ENCODE results near the gene FHIT. TPM values are rescaled to one million over a fixed set of nuclear protein-coding genes. Genes with fewer than 3 reads are reported as not detected.
"Not testable (repeated sequence)": the region's sequence is repeated elsewhere in the genome, so short reads cannot be mapped to it uniquely, and the experiment has no call there.

The FHIT gene
- total RNA-seq, 2 experiments from 2014 or later: 6.5 to 9.0 TPM

DNA sequence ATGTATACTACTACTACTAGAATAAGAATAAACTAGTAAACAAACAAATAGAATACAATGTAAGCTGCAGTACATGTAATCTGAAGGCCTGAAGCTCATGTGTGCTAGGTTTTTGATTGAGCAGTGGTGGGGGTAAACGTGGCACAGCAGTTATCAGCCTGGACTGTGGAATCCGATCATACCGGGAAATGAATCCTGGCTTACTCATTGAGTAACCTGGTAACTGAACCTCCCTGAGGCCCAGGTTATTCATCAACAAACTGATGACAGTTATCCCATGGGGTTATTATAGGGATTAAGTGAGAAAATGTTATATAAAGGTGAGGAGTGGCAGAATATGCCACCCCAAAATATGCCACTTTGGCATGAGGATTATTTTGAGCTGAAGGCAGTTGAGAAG lies 339.1 kb downstream of the FHIT start:
- DNase-seq (no peak), ATAC-seq (no peak)
- Mint-ChIP-seq H3K27ac (no peak overlapping the region), H3K9me3 (ENCODE audit: low read depth) (peaks cover 2% of the 10 kb centered on the region), H3K4me1 (no peaks in the 10 kb centered on the region), H3K4me3 (no peak overlapping the region), H3K27me3 (no peaks in the 10 kb centered on the region), H3K36me3 (peaks cover 1% of the 10 kb centered on the region)
- CTCF ChIA-PET: no interaction called here

DNA sequence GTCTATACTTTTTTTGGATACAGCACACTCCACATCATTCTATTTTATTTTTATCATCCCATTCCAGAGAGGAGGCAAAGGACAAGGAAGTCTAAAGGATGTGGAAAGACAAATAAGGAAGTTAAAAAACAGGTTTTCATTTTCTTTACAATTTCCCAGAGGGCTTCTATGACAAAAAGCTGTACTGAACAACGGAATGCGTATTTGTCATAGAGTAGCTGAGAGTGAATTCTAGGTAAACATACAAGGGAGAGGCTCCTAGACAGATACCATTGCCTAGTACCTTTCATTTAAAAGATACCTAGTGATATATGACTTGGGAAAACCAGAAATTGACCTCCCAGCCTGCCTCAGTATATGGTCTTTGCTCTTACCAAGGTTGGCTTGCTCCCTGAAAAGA lies 341.7 kb downstream of the FHIT start:
- Mint-ChIP-seq H3K4me1 (no peaks in the 10 kb centered on the region), H3K9me3 (ENCODE audit: low read depth) (peaks cover 3% of the 10 kb centered on the region), H3K36me3 (peaks cover 1% of the 10 kb centered on the region), H3K27ac (no peak overlapping the region), H3K27me3 (no peaks in the 10 kb centered on the region), H3K4me3 (no peak overlapping the region)
- DNase-seq (no peak), ATAC-seq (no peak)
- CTCF ChIA-PET: no interaction called here

DNA sequence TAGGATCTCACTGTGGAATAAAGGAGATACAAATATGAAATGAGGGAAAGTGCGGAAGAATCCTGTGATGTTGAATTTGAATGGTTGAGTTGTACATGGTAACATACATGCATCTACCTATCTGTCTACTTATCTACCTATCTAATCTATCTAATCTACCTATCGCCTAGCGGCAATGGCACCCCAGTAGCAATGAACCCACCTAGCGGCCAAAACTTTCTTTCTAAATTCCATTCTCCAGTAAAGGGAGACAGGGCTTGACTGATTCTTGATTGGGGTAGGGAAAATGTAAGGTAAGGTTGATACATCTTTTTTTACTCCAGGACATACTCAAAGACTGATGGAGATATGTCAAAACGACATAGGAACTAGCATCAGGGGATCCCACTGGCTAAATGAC lies 345.0 kb downstream of the FHIT start:
- ATAC-seq (no peak), DNase-seq (no peak)
- Mint-ChIP-seq H3K36me3 (no peaks in the 10 kb centered on the region), H3K27me3 (no peaks in the 10 kb centered on the region), H3K4me3 (no peak overlapping the region), H3K27ac (no peak overlapping the region), H3K9me3 (ENCODE audit: low read depth) (peaks cover 3% of the 10 kb centered on the region), H3K4me1 (no peaks in the 10 kb centered on the region)
- CTCF ChIA-PET: no interaction called here

DNA sequence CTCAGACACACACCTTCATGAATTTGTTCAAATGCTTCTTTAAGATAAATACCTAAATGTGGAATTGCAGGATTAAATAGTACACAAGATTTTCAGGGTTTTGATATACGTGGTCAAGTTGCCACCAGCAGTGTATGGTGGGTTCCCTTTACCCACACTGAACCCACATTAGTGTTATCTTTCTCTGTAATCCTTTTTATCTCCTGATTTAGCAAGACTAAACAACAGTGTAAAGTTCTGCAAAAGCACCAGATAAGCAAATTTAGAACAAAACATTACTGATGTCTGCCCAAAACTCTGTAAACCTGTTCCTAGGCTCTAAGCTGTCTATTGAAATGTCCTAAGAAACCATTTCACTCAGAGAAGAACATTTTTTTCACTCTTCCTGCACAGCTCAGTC lies 352.9 kb downstream of the FHIT start:
- no peaks in the 10 kb centered on the region for H3K36me3 Mint-ChIP-seq
- no peak overlapping the region for H3K4me3 Mint-ChIP-seq
- CTCF ChIA-PET: no interaction called here
- H3K27ac Mint-ChIP-seq: no peak overlapping the region
- H3K27me3 Mint-ChIP-seq: no peaks in the 10 kb centered on the region
- no peak for DNase-seq
- no peak for ATAC-seq
- no peaks in the 10 kb centered on the region for H3K4me1 Mint-ChIP-seq
- no peaks in the 10 kb centered on the region for H3K9me3 Mint-ChIP-seq (ENCODE audit: low read depth)

DNA sequence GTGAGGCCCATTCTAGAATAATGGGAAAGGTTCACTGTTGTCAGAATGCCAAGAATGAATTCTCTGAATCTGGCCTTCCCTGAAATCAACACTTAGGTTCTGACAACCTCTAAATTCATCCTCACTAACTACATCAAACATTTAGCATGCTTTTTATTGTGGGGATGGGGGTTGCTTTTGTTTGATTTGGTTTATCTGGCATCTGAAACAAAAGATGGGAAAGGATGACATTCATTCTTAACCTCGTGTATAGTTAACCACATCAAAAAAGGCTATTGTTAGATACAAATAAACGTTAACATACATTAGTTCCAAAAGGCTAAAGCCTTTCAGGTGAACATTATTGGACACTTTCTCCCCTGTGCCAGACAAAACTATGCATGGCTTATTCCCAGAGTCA lies 357.3 kb downstream of the FHIT start:
- Mint-ChIP-seq H3K9me3 (ENCODE audit: low read depth) (peaks cover 2% of the 10 kb centered on the region), H3K4me3 (no peak overlapping the region), H3K27ac (no peak overlapping the region), H3K4me1 (no peaks in the 10 kb centered on the region), H3K27me3 (no peaks in the 10 kb centered on the region), H3K36me3 (no peaks in the 10 kb centered on the region)
- no peak for DNase-seq
- no peak for ATAC-seq
- CTCF ChIA-PET: no interaction called here

DNA sequence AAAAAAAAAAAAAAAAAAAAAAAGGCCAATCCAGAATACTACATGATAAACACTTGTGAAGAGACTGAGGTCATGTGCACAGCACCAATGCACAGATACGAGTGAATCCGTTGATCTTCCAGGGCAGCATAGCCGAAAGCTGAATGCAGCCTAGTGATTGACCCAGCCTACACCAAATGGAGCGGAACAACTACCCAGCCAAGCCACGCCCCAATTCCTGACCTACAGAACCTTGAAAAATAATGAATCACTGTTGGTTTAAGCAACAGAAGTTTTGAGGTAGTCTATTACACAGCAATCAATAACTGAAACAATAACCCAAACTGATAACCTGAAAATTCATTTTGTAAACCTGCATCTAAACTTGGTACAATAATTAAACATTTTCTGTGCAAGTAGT lies 361.0 kb downstream of the FHIT start:
- H3K9me3 Mint-ChIP-seq (ENCODE audit: low read depth): peaks cover 5% of the 10 kb centered on the region
- H3K4me3 Mint-ChIP-seq: no peak overlapping the region
- H3K27ac Mint-ChIP-seq: no peak overlapping the region
- no peak for ATAC-seq
- no peaks in the 10 kb centered on the region for H3K36me3 Mint-ChIP-seq
- no peak for DNase-seq
- no peaks in the 10 kb centered on the region for H3K27me3 Mint-ChIP-seq
- no peaks in the 10 kb centered on the region for H3K4me1 Mint-ChIP-seq
- CTCF ChIA-PET: no interaction called here

DNA sequence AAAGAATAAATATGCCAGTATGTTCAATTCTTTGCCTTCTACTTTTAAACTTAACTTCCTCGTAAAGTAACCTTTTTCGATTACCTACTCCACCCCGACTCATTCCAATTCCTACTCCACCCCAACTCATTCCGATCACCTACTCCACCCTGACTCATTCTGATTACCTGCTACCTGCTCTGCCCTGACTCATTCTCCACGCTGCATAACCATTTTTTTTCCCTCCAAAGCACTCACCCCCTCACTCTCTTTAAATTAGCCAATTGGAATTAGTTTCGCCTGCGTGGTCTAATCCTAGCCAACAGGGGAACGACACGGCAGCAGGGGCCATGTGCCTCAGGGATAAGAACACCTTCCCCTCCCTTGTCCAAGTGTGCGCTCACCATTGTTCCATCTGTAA lies 362.3 kb downstream of the FHIT start:
- H3K4me1 Mint-ChIP-seq; H3K36me3 Mint-ChIP-seq; H3K9me3 Mint-ChIP-seq (ENCODE audit: low read depth); H3K27me3 Mint-ChIP-seq; CTCF ChIA-PET; DNase-seq; ATAC-seq; H3K4me3 Mint-ChIP-seq; H3K27ac Mint-ChIP-seq: not testable (repeated sequence)

DNA sequence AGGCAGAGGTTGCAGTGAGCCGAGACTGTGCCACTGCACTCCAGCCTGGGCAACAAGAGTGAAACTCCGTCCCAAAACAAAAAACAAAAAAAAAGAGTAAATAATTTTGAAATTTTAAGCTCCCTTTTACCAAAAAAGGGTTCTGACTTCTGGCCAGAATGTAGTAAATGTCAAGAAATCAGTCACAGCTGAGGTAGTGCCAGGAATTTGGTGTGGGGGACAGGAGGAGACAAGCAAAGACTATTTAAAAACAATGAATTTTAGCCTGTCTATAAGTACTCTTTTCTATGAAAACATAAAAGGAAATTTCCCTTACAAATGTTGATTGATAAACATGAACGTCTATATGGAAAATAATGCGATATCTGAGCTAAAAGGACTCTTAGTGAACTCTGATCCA lies 363.7 kb downstream of the FHIT start:
- DNase-seq: no peak
- H3K27me3 Mint-ChIP-seq: no peaks in the 10 kb centered on the region
- ATAC-seq: no peak
- H3K9me3 Mint-ChIP-seq (ENCODE audit: low read depth): peaks cover 5% of the 10 kb centered on the region
- H3K27ac Mint-ChIP-seq: no peak overlapping the region
- CTCF ChIA-PET: no interaction called here
- H3K4me3 Mint-ChIP-seq: no peak overlapping the region
- H3K4me1 Mint-ChIP-seq: no peaks in the 10 kb centered on the region
- H3K36me3 Mint-ChIP-seq: no peaks in the 10 kb centered on the region

DNA sequence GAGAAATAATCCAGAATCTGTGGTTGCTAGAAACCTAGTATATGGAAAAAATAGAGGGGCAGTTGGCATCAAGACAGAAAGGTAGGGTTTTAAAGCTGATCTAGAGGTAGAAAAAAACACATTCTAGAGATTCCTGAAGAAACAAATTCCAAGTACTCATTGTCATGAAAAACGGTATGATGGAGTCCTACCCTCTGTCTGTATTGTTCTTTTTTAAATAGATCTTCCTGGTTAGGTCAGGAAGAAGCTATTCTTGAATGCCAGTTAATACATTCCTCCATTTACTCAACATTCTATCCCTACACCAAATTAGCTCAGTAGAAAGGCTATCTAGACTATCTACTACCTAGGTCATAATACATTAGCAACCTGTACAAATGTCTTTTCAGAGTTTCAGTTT lies 364.7 kb downstream of the FHIT start:
- Mint-ChIP-seq H3K9me3 (ENCODE audit: low read depth) (peaks cover 10% of the 10 kb centered on the region), H3K27ac (no peak overlapping the region), H3K27me3 (no peaks in the 10 kb centered on the region), H3K36me3 (no peaks in the 10 kb centered on the region), H3K4me3 (no peak overlapping the region), H3K4me1 (no peaks in the 10 kb centered on the region)
- ATAC-seq: no peak
- no peak for DNase-seq
- CTCF ChIA-PET: no interaction called here

DNA sequence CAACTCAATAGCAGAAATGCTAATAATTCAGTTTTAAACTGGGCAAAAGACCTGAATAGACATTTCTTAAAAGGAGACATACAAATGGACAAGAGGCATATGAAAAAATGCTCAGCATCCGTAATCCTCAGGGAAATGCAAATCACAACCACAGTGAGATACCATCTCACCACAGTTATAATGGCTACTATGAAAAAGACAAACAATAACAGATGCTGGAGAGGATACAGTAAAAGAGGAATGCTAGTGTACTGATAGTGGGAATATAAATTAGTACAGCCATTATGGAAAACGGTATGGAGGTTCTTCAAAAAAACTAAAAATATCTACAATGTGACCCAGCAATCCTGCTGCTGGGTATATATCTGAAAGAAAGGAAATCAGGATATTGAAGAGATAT lies 367.2 kb downstream of the FHIT start:
- CTCF ChIA-PET: interaction anchor here (0.7 kb wide), 1 partner anchor 116 kb away, joined by 3 read pairs; no protein-coding TSS in a partner anchor
- Mint-ChIP-seq H3K4me3 (no peak overlapping the region), H3K36me3 (no peaks in the 10 kb centered on the region), H3K27ac (no peak overlapping the region), H3K9me3 (ENCODE audit: low read depth) (peaks cover 13% of the 10 kb centered on the region), H3K27me3 (no peaks in the 10 kb centered on the region), H3K4me1 (no peaks in the 10 kb centered on the region)
- no peak for DNase-seq
- no peak for ATAC-seq

DNA sequence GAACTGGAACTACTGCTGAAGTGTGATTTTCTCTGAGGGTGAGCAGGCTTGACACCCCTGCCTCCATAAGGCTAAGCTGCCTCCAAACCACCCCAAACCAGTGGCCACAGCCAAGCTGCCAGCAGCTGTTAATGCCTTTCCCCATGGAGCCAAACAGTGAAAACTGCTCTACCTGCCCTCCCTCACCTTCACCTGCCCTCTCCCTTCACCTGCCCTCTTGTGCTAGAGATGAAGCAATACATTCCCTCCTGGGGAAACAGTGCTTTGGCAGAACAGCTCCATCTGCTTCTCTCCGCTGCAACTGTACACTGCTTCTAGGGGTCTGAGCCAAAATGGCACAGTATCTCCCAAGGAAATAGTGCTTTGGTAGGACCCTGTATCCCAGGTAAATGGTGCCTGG lies 374.1 kb downstream of the FHIT start:
- CTCF ChIA-PET: no interaction called here
- DNase-seq (no peak), ATAC-seq (no peak)
- Mint-ChIP-seq H3K9me3 (ENCODE audit: low read depth) (peaks cover 9% of the 10 kb centered on the region), H3K4me1 (no peaks in the 10 kb centered on the region), H3K36me3 (no peaks in the 10 kb centered on the region), H3K4me3 (no peak overlapping the region), H3K27ac (no peak overlapping the region), H3K27me3 (no peaks in the 10 kb centered on the region)

DNA sequence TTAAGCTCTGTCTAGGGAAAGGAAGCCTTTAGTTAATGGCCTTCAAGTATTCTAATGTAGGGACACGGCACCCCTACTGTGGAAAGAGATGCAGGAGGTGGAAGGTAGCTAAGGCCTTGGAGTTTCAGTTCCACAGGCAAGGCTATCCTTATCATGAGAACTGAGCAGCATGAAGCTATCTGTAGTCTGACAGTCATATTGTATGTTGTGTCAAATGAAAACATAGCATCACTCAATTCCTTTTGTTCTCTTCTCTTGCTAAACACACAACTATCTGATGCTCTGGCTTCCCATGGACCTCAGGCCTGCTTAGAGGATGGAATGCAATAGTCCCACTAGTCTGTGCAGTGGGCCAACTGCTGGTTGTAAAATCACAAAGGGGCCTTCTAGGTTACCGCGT lies 380.9 kb downstream of the FHIT start:
- Mint-ChIP-seq H3K27ac (no peak overlapping the region), H3K36me3 (no peaks in the 10 kb centered on the region), H3K4me3 (no peak overlapping the region), H3K9me3 (ENCODE audit: low read depth) (no peaks in the 10 kb centered on the region), H3K4me1 (no peaks in the 10 kb centered on the region), H3K27me3 (no peaks in the 10 kb centered on the region)
- CTCF ChIA-PET: no interaction called here
- ATAC-seq (no peak), DNase-seq (no peak)

DNA sequence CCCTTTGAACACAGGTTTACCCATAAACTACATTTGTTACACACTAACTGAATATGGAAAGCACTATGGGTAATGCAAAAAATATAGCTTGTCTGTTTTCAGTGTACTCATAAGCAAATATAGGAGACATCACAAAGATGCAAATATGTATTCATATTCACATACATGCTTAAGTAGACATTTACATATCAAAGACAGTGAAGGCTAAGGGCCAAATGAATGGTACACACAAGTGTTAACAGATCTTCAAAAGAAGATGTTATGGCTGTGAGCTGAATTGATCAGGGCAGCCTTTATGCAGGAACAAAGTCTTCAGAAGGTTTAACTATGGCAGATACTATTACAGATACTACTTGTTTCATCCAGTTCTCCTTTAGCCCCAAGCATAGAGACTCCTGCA lies 384.1 kb downstream of the FHIT start:
- Mint-ChIP-seq H3K27me3 (no peaks in the 10 kb centered on the region), H3K4me1 (no peaks in the 10 kb centered on the region), H3K4me3 (no peak overlapping the region), H3K27ac (no peak overlapping the region), H3K9me3 (ENCODE audit: low read depth) (peaks cover 3% of the 10 kb centered on the region), H3K36me3 (no peaks in the 10 kb centered on the region)
- ATAC-seq (no peak), DNase-seq (no peak)
- CTCF ChIA-PET: no interaction called here

DNA sequence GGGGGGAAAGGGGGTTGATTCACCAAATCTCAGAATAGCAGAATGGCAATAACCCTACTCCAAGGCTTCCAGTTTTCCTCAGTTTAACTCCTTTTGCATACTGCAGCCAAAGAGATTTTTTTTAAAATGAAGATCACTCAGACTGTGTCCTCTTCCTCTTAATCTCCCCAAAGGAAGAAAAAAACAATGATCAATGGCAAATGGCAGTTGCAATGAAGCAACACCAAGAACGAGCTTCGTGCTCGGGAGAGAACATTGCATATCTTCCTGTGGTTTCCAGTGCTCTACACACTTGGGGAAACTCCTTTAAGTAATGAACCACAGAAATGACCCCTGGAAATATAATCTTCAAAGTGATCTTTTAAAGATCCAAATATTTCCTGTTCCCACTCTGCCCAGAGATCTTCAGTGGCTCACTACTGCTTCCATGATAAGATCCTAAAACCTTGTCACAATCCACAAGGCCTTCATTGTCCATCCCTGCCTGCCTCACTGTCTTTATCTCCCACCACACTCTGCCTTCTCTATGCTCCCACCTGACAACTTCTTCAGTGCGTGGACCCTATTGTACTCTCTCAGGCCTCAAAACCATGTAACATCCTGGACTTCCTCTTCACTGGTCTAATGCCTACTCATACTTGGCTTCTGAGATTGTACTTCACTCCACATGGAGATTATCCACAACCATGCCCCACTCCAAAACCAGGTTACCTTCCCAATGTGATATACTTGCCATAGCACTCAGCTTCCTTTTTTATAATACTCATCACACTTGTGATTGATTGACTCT lies 394.8 kb downstream of the FHIT start:
- no peak for ATAC-seq
- CTCF ChIA-PET: no interaction called here
- Mint-ChIP-seq H3K4me1 (no peaks in the 10 kb centered on the region), H3K36me3 (no peaks in the 10 kb centered on the region), H3K27me3 (no peaks in the 10 kb centered on the region), H3K9me3 (ENCODE audit: low read depth) (no peaks in the 10 kb centered on the region), H3K27ac (no peak overlapping the region), H3K4me3 (no peak overlapping the region)
- no peak for DNase-seq

DNA sequence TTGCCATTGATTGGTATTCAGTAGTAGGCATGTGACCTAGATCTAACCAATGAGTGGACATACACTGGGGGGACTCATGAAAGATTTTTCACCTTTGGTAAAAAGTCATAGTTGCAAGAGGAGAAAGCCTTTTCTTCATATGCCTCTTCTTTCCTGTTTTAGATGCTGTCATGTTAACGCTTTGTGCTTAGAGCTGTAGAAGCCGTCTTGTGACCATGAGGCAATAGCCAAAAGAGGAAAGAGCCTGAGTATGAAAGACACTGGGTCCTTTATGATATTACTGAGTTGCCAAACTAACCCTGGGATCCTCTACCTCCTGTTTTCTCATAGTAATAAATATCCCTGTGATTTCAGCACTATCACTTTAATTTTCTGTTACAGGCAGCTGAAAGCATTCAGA lies 396.0 kb downstream of the FHIT start:
- Mint-ChIP-seq H3K27me3 (no peaks in the 10 kb centered on the region), H3K36me3 (no peaks in the 10 kb centered on the region), H3K9me3 (ENCODE audit: low read depth) (no peaks in the 10 kb centered on the region), H3K4me1 (no peaks in the 10 kb centered on the region), H3K27ac (no peak overlapping the region), H3K4me3 (no peak overlapping the region)
- DNase-seq: no peak
- CTCF ChIA-PET: no interaction called here
- ATAC-seq: no peak
